HepG2 (cell line): ENCODE data around the gene ARG2. TPM values are rescaled to one million over a fixed set of nuclear protein-coding genes. Genes with fewer than 3 reads are reported as not detected.

Source experiments
- ATRX ChIP-seq: sonication (generic); formaldehyde crosslinking; IDR thresholded peaks from 2 replicates; pipeline ENCODE4 v1.4.0; 2020; ENCODE audit warnings: missing genetic modification reagents, borderline replicate concordance
- CBX1 ChIP-seq: IDR thresholded peaks from one replicate; pipeline ENCODE4 v1.6.1; 2016; ENCODE audit warnings: antibody characterized with exemption, low read depth
- CREB1 ChIP-seq, 2 experiments: fragments of 450-650 bp in 1 of 2; IDR thresholded peaks; 2 replicates each; pipeline ENCODE4 v1.6.1; 2016 to 2017; ENCODE audit warnings: control low read depth in 1 of 2, mild to moderate bottlenecking in 1 of 2, missing compliant biosample characterization in 1 of 2, missing genetic modification characterization in 1 of 2
- FOSL1 ChIP-seq: sonication (generic); formaldehyde crosslinking; IDR thresholded peaks from 2 replicates; pipeline ENCODE4 v1.9.0; 2021; ENCODE audit warnings: missing genetic modification reagents, borderline replicate concordance
- GLI4 ChIP-seq: sonication (generic); formaldehyde crosslinking; IDR thresholded peaks from 2 replicates; pipeline ENCODE4 v1.5.1; 2020; ENCODE audit warnings: missing genetic modification reagents, mild to moderate bottlenecking, moderate library complexity, borderline replicate concordance
- KLF13 ChIP-seq: sonication (generic); formaldehyde crosslinking; IDR thresholded peaks from 2 replicates; pipeline ENCODE4 v1.4.0; 2020; ENCODE audit warnings: mild to moderate bottlenecking, missing genetic modification reagents
- NFYB ChIP-seq: sonication (generic); formaldehyde crosslinking; IDR thresholded peaks from 2 replicates; pipeline ENCODE4 v1.4.0; 2020; ENCODE audit warnings: missing genetic modification reagents
- POGZ ChIP-seq: sonication (generic); formaldehyde crosslinking; IDR thresholded peaks from 2 replicates; pipeline ENCODE4 v1.4.0; 2020; ENCODE audit warnings: mild to moderate bottlenecking, missing genetic modification reagents
- SIX4 ChIP-seq: sonication (generic); formaldehyde crosslinking; IDR thresholded peaks from 2 replicates; pipeline ENCODE4 v1.4.0; 2020; ENCODE audit warnings: missing genetic modification reagents
- SNAI1 ChIP-seq: sonication (generic); formaldehyde crosslinking; IDR thresholded peaks from 2 replicates; pipeline ENCODE4 v1.5.0; 2020; ENCODE audit warnings: mild to moderate bottlenecking, missing genetic modification reagents, borderline replicate concordance
- TAF15 ChIP-seq: fragments of 200-400 bp; formaldehyde crosslinking; IDR thresholded peaks from one replicate; pipeline ENCODE4 v1.6.1; 2018; ENCODE audit warnings: mild to moderate bottlenecking, low read depth, low read length; ENCODE audit not compliant: poor library complexity, severe bottlenecking
- TP53 ChIP-seq: sonication (generic); formaldehyde crosslinking; conservative IDR thresholded peaks from 2 replicates; pipeline ENCODE4 v1.4.0; 2020; ENCODE audit warnings: missing genetic modification reagents
- ZKSCAN5 ChIP-seq: sonication (generic); formaldehyde crosslinking; IDR thresholded peaks from 2 replicates; pipeline ENCODE4 v1.5.1; 2020; ENCODE audit warnings: mild to moderate bottlenecking, missing genetic modification reagents
- ZNF121 ChIP-seq: sonication (generic); formaldehyde crosslinking; IDR thresholded peaks from 2 replicates; pipeline ENCODE4 v1.5.0; 2020; ENCODE audit warnings: mild to moderate bottlenecking, missing genetic modification reagents
- ZNF253 ChIP-seq: sonication (generic); formaldehyde crosslinking; IDR thresholded peaks from 2 replicates; pipeline ENCODE4 v1.8.0; 2022; ENCODE audit warnings: mild to moderate bottlenecking, missing genetic modification reagents, borderline replicate concordance
- ZNF263 ChIP-seq: sonication (generic); formaldehyde crosslinking; IDR thresholded peaks from 2 replicates; pipeline ENCODE4 v1.4.0; 2020; ENCODE audit warnings: missing genetic modification reagents
- ZNF468 ChIP-seq: sonication (generic); formaldehyde crosslinking; IDR thresholded peaks from 2 replicates; pipeline ENCODE4 v1.8.0; 2022; ENCODE audit warnings: mild to moderate bottlenecking, moderate library complexity, missing genetic modification reagents
- ZNF616 ChIP-seq: sonication (generic); formaldehyde crosslinking; IDR thresholded peaks from 2 replicates; pipeline ENCODE4 v1.5.0; 2020; ENCODE audit warnings: low read depth, mild to moderate bottlenecking, missing genetic modification reagents
- ZNF841 ChIP-seq: sonication (generic); formaldehyde crosslinking; IDR thresholded peaks from 2 replicates; pipeline ENCODE4 v1.8.1; 2023; ENCODE audit warnings: missing genetic modification reagents, borderline replicate concordance
- ZSCAN30 ChIP-seq: sonication (generic); formaldehyde crosslinking; IDR thresholded peaks from 2 replicates; pipeline ENCODE4 v1.5.0; 2020; ENCODE audit warnings: mild to moderate bottlenecking, missing genetic modification reagents
- polyA plus RNA-seq, 8 experiments: library from polyadenylated mRNA; depleted of rRNA in 3 of 8; stranded (reverse) in 7 of 8; unstranded in 1 of 8; fragments of >200 nt; fragmentation: Illumina TruSeq in 4 of 8; extraction: Trizol in 4 of 8; gene quantifications; 2 replicates each; pipeline versions ENCODE4 v1.2.1 to v1.2.3, GENCODE V29; 2011 to 2016; ENCODE audit warnings: low read depth in 4 of 8, missing spikeins in 1 of 8, mixed read lengths in 1 of 8; ENCODE audit not compliant: insufficient read depth in 1 of 8
- total RNA-seq, 5 experiments: library from RNA; depleted of rRNA; stranded (reverse); fragments of >200 nt; fragmentation: Illumina TruSeq; extraction: Trizol; gene quantifications; 2 replicates each; pipeline ENCODE4 v1.2.3, GENCODE V29; 2016; ENCODE audit warnings: low read depth in 1 of 5
- TF ChIP-seq, protein P1 (sequence below): sonication (generic); formaldehyde crosslinking; IDR thresholded peaks from 2 replicates; pipeline ENCODE4 v1.4.0; 2020; ENCODE audit warnings: missing genetic modification reagents
- TF ChIP-seq, protein P2 (sequence below): sonication (generic); formaldehyde crosslinking; IDR thresholded peaks from 2 replicates; pipeline ENCODE4 v1.5.0; 2020; ENCODE audit warnings: missing genetic modification reagents
- TF ChIP-seq, protein P3 (sequence below): sonication (generic); formaldehyde crosslinking; IDR thresholded peaks from 2 replicates; pipeline ENCODE4 v1.5.1; 2020; ENCODE audit warnings: mild to moderate bottlenecking, missing genetic modification reagents, moderate library complexity
- TF ChIP-seq, protein P4 (sequence below): sonication (generic); formaldehyde crosslinking; IDR thresholded peaks from 2 replicates; pipeline ENCODE4 v1.4.0; 2020; ENCODE audit warnings: missing genetic modification reagents, borderline replicate concordance
- TF ChIP-seq, protein P5 (sequence below): sonication (generic); formaldehyde crosslinking; IDR thresholded peaks from 2 replicates; pipeline ENCODE4 v1.8.0; 2022; ENCODE audit warnings: mild to moderate bottlenecking, missing genetic modification reagents; ENCODE audit not compliant: insufficient replicate concordance

ARG2 gene
- total and polyA plus RNA-seq, 2 of the 13 experiments (the other 11 are each of a cell fraction or from before 2014, with no cell fraction given): 37.5 to 73.6 TPM

DNA sequence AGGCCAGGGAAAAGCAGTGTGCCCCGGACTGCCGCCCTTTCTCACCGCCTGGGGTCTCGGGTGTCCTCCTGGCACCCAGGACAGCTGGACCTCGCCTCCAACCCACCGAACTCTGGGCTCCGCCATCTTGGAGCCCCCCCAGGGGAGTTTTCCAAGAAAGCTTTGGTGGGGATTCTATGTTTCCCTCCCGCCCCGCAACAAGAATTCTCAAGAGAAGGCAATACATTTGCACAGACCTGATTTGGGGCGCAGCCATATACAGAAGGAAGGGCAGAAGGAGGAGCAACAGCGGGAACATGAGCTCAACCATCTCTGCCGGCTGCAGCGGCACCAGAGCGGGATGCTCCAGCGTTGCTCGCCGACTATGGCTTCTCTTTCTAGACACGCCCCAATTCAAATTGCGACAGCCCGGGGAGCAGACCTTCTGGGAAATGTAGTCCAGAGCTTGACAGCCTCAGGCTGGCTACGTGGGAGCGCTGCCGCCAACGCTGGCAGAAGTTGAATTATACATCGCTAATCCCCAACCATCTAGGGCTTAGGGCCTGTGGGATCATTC lies 75.8 kb downstream of the ARG2 start, which contains the start of gene RDH11 (continued):
- TF ChIP-seq ZNF263 (CRISPR knock-in tag): no peak
- no peak for TF ChIP-seq FOSL1 (CRISPR knock-in tag)
- no peak for TF ChIP-seq ZSCAN30 (CRISPR knock-in tag)
- no peak for TF ChIP-seq ZKSCAN5 (CRISPR knock-in tag)
- TF ChIP-seq POGZ (CRISPR knock-in tag): peak; percentile 19; the same call in 1 of the 2 replicates
- TF ChIP-seq ZNF253 (CRISPR knock-in tag): no peak
- no peak; the same call in 1 of the 2 replicates for TF ChIP-seq NFYB (CRISPR knock-in tag)
- TF ChIP-seq TAF15: no peak
- TF ChIP-seq, protein P1, sequence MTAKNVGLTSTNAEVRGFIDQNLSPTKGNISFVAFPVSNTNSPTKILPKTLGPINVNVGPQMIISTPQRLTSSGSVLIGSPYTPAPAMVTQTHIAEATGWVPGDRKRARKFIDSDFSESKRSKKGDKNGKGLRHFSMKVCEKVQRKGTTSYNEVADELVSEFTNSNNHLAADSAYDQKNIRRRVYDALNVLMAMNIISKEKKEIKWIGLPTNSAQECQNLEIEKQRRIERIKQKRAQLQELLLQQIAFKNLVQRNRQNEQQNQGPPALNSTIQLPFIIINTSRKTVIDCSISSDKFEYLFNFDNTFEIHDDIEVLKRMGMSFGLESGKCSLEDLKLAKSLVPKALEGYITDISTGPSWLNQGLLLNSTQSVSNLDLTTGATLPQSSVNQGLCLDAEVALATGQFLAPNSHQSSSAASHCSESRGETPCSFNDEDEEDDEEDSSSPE (CRISPR knock-in tag): 0 out of 2 replicates have a peak, but pooled peaks have one; percentile 48
- no peak for TF ChIP-seq ZNF841 (CRISPR knock-in tag)
- 0 out of 2 replicates have a peak, but pooled peaks have one; percentile 26 for TF ChIP-seq SNAI1
- TF ChIP-seq TP53 (CRISPR knock-in tag): no peak
- peak; percentile 63 for TF ChIP-seq CBX1
- TF ChIP-seq ZNF121 (CRISPR knock-in tag): no peak
- TF ChIP-seq, protein P2, sequence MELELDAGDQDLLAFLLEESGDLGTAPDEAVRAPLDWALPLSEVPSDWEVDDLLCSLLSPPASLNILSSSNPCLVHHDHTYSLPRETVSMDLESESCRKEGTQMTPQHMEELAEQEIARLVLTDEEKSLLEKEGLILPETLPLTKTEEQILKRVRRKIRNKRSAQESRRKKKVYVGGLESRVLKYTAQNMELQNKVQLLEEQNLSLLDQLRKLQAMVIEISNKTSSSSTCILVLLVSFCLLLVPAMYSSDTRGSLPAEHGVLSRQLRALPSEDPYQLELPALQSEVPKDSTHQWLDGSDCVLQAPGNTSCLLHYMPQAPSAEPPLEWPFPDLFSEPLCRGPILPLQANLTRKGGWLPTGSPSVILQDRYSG: no peak
- TF ChIP-seq, protein P3, sequence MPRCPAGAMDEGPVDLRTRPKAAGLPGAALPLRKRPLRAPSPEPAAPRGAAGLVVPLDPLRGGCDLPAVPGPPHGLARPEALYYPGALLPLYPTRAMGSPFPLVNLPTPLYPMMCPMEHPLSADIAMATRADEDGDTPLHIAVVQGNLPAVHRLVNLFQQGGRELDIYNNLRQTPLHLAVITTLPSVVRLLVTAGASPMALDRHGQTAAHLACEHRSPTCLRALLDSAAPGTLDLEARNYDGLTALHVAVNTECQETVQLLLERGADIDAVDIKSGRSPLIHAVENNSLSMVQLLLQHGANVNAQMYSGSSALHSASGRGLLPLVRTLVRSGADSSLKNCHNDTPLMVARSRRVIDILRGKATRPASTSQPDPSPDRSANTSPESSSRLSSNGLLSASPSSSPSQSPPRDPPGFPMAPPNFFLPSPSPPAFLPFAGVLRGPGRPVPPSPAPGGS (CRISPR knock-in tag): 0 out of 2 replicates have a peak, but pooled peaks have one; percentile 24
- TF ChIP-seq ZNF616 (CRISPR knock-in tag): no peak
- TF ChIP-seq, protein P4, sequence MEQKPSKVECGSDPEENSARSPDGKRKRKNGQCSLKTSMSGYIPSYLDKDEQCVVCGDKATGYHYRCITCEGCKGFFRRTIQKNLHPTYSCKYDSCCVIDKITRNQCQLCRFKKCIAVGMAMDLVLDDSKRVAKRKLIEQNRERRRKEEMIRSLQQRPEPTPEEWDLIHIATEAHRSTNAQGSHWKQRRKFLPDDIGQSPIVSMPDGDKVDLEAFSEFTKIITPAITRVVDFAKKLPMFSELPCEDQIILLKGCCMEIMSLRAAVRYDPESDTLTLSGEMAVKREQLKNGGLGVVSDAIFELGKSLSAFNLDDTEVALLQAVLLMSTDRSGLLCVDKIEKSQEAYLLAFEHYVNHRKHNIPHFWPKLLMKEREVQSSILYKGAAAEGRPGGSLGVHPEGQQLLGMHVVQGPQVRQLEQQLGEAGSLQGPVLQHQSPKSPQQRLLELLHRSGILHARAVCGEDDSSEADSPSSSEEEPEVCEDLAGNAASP (CRISPR knock-in tag): no peak
- TF ChIP-seq SIX4 (CRISPR knock-in tag): no peak
- no peak for TF ChIP-seq CREB1 (IDR thresholded peaks at IDR 0.05)
- peak; percentile 74 for TF ChIP-seq CREB1 (CRISPR knock-in tag; IDR thresholded peaks at IDR 0.05)
- no peak for TF ChIP-seq KLF13 (CRISPR knock-in tag)
- no peak for TF ChIP-seq ATRX (CRISPR knock-in tag)
- TF ChIP-seq ZNF468 (CRISPR knock-in tag): no peak
- TF ChIP-seq, protein P5, sequence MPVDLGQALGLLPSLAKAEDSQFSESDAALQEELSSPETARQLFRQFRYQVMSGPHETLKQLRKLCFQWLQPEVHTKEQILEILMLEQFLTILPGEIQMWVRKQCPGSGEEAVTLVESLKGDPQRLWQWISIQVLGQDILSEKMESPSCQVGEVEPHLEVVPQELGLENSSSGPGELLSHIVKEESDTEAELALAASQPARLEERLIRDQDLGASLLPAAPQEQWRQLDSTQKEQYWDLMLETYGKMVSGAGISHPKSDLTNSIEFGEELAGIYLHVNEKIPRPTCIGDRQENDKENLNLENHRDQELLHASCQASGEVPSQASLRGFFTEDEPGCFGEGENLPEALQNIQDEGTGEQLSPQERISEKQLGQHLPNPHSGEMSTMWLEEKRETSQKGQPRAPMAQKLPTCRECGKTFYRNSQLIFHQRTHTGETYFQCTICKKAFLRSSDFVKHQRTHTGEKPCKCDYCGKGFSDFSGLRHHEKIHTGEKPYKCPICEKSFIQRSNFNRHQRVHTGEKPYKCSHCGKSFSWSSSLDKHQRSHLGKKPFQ (CRISPR knock-in tag): no peak
- no peak for TF ChIP-seq GLI4 (CRISPR knock-in tag)
